HEK293 (cell line): Measurements from ENCODE around the gene CIB4.

ENCODE experiments used
- KLF9 ChIP-seq: fragments of 450-650 bp; formaldehyde crosslinking; IDR thresholded peaks from 2 replicates; pipeline ENCODE4 v1.5.1; 2016; ENCODE audit warnings: missing biosample characterization, missing genetic modification characterization, low read depth
- SP3 ChIP-seq: fragments of 450-650 bp; formaldehyde crosslinking; IDR thresholded peaks from 2 replicates; pipeline ENCODE4 v1.5.1; 2016; ENCODE audit warnings: missing biosample characterization, missing genetic modification characterization
- YY1 ChIP-seq: fragments of 450-650 bp; formaldehyde crosslinking; IDR thresholded peaks from 2 replicates; pipeline ENCODE4 v1.5.1; 2018; ENCODE audit warnings: missing biosample characterization, missing genetic modification characterization
- ZNF24 ChIP-seq: fragments of 450-650 bp; formaldehyde crosslinking; IDR thresholded peaks from 2 replicates; pipeline ENCODE4 v1.5.1; 2016; ENCODE audit warnings: missing biosample characterization, missing genetic modification characterization
- ZNF426 ChIP-seq: fragments of 450-650 bp; formaldehyde crosslinking; IDR thresholded peaks from 2 replicates; pipeline ENCODE4 v1.5.1; 2017; ENCODE audit warnings: missing biosample characterization, missing genetic modification characterization, mild to moderate bottlenecking, inconsistent platforms, moderate library complexity
- ZNF658 ChIP-seq: fragments of 450-650 bp; formaldehyde crosslinking; IDR thresholded peaks from 2 replicates; pipeline ENCODE4; 2016; ENCODE audit warnings: missing biosample characterization, missing genetic modification characterization
- ZNF707 ChIP-seq: fragments of 450-650 bp; formaldehyde crosslinking; IDR thresholded peaks from 2 replicates; pipeline ENCODE4 v1.5.1; 2016; ENCODE audit warnings: missing biosample characterization, missing genetic modification characterization
- TF ChIP-seq, protein P1 (sequence below): fragments of 450-650 bp; formaldehyde crosslinking; IDR thresholded peaks from 2 replicates; pipeline ENCODE4 v1.5.1; 2017; ENCODE audit warnings: missing biosample characterization, mild to moderate bottlenecking, missing genetic modification characterization, moderate library complexity
- TF ChIP-seq, protein P2 (sequence below): fragments of 450-650 bp; formaldehyde crosslinking; IDR thresholded peaks from 2 replicates; pipeline ENCODE4 v1.5.1; 2016; ENCODE audit warnings: missing biosample characterization, missing genetic modification characterization
- TF ChIP-seq, protein P3 (sequence below): fragments of 450-650 bp; formaldehyde crosslinking; IDR thresholded peaks from 2 replicates; pipeline ENCODE4 v1.5.1; 2016; ENCODE audit warnings: missing biosample characterization, missing genetic modification characterization
- TF ChIP-seq, protein P4 (sequence below): fragments of 450-650 bp; formaldehyde crosslinking; IDR thresholded peaks from 2 replicates; pipeline ENCODE4 v1.5.1; 2016; ENCODE audit warnings: missing biosample characterization, missing genetic modification characterization

DNA sequence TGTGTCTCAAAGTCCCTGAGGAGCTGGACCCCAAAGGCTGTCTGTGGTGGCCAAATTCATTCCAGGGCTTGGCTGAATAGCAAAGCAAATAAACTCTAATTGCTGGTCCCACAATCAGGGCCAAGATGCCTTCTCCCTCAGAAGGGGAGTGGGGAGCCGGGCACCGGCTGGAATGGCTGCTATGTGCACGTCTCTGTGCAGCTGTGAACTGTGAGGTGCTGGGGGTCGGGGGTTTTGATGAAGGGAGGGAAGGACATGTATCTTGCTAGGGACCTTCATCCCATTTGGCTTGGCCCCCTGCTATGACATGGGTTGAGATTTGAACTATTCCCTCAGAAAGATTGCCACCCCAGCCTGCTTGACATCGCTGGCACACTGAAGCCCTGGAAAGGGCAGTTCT lies 60.4 kb downstream of the CIB4 start:
- TF ChIP-seq ZNF707 (tag by site-specific recombination) (no peak), ZNF658 (tag by site-specific recombination) (no peak), ZNF426 (tag by site-specific recombination) (no peak), ZNF24 (tag by site-specific recombination) (no peak), SP3 (no peak), KLF9 (no peak), YY1 (tag by site-specific recombination) (no peak)
- TF ChIP-seq, protein P1, sequence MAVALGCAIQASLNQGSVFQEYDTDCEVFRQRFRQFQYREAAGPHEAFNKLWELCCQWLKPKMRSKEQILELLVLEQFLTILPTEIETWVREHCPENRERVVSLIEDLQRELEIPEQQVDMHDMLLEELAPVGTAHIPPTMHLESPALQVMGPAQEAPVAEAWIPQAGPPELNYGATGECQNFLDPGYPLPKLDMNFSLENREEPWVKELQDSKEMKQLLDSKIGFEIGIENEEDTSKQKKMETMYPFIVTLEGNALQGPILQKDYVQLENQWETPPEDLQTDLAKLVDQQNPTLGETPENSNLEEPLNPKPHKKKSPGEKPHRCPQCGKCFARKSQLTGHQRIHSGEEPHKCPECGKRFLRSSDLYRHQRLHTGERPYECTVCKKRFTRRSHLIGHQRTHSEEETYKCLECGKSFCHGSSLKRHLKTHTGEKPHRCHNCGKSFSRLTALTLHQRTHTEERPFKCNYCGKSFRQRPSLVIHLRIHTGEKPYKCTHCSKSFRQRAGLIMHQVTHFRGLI (tag by site-specific recombination), result no peak
- TF ChIP-seq, protein P2, sequence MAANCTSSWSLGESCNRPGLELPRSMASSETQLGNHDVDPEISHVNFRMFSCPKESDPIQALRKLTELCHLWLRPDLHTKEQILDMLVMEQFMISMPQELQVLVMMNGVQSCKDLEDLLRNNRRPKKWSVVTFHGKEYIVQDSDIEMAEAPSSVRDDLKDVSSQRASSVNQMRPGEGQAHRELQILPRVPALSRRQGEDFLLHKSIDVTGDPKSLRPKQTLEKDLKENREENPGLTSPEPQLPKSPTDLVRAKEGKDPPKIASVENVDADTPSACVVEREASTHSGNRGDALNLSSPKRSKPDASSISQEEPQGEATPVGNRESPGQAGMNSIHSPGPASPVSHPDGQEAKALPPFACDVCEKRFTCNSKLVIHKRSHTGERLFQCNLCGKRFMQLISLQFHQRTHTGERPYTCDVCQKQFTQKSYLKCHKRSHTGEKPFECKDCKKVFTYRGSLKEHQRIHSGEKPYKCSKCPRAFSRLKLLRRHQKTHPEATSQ (tag by site-specific recombination), result no peak
- TF ChIP-seq, protein P3, sequence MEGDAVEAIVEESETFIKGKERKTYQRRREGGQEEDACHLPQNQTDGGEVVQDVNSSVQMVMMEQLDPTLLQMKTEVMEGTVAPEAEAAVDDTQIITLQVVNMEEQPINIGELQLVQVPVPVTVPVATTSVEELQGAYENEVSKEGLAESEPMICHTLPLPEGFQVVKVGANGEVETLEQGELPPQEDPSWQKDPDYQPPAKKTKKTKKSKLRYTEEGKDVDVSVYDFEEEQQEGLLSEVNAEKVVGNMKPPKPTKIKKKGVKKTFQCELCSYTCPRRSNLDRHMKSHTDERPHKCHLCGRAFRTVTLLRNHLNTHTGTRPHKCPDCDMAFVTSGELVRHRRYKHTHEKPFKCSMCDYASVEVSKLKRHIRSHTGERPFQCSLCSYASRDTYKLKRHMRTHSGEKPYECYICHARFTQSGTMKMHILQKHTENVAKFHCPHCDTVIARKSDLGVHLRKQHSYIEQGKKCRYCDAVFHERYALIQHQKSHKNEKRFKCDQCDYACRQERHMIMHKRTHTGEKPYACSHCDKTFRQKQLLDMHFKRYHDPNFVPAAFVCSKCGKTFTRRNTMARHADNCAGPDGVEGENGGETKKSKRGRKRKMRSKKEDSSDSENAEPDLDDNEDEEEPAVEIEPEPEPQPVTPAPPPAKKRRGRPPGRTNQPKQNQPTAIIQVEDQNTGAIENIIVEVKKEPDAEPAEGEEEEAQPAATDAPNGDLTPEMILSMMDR (tag by site-specific recombination), result no peak
- TF ChIP-seq, protein P4, sequence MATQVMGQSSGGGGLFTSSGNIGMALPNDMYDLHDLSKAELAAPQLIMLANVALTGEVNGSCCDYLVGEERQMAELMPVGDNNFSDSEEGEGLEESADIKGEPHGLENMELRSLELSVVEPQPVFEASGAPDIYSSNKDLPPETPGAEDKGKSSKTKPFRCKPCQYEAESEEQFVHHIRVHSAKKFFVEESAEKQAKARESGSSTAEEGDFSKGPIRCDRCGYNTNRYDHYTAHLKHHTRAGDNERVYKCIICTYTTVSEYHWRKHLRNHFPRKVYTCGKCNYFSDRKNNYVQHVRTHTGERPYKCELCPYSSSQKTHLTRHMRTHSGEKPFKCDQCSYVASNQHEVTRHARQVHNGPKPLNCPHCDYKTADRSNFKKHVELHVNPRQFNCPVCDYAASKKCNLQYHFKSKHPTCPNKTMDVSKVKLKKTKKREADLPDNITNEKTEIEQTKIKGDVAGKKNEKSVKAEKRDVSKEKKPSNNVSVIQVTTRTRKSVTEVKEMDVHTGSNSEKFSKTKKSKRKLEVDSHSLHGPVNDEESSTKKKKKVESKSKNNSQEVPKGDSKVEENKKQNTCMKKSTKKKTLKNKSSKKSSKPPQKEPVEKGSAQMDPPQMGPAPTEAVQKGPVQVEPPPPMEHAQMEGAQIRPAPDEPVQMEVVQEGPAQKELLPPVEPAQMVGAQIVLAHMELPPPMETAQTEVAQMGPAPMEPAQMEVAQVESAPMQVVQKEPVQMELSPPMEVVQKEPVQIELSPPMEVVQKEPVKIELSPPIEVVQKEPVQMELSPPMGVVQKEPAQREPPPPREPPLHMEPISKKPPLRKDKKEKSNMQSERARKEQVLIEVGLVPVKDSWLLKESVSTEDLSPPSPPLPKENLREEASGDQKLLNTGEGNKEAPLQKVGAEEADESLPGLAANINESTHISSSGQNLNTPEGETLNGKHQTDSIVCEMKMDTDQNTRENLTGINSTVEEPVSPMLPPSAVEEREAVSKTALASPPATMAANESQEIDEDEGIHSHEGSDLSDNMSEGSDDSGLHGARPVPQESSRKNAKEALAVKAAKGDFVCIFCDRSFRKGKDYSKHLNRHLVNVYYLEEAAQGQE (tag by site-specific recombination), result no peak
